DMS53 treated with DMSO at 0.1 percent for 48 hours (cell line): ENCODE results near the gene SULT4A1.
"Not testable (repeated sequence)": the region's sequence is repeated elsewhere in the genome, so short reads cannot be mapped to it uniquely, and the experiment has no call there.

Source experiments
- DNase-seq: peaks from one replicate; lab custom pipeline; 2025; ENCODE audit not compliant: unreplicated experiment; lab: John Stamatoyannopoulos, UW

The SULT4A1 gene

GRCh38 chr22:43862074-43862881 is at the start of gene SULT4A1:
Gene SULT4A1 (minus strand): TSS chr22:43862513. CDS start chr22:43862382, 131 bp downstream.
- peak; percentile 35 for DNase-seq

GRCh38 chr22:43911351-43911750 is 49.0 kb upstream of the SULT4A1 start:
- DNase-seq = no peak

- DNase-seq = peak; percentile 23
These were observed 47.9 kb upstream of the SULT4A1 start for GRCh38 chr22:43910178-43910695.

GRCh38 chr22:43909708-43910107 is 47.4 kb upstream of the SULT4A1 start:
- no peak for DNase-seq

- no peak for DNase-seq
These were observed 43.4 kb upstream of the SULT4A1 start for GRCh38 chr22:43905681-43906080.

GRCh38 chr22:43904412-43904811 is 42.1 kb upstream of the SULT4A1 start:
- DNase-seq = not testable (repeated sequence)

- DNase-seq = not testable (repeated sequence)
These were observed 40.7 kb upstream of the SULT4A1 start for GRCh38 chr22:43903033-43903432.

GRCh38 chr22:43901976-43902643 is 39.8 kb upstream of the SULT4A1 start:
- no peak for DNase-seq

- DNase-seq = no peak
These were observed 37.9 kb upstream of the SULT4A1 start for GRCh38 chr22:43900206-43900605.

GRCh38 chr22:43897751-43898261 is 35.5 kb upstream of the SULT4A1 start:
- no peak for DNase-seq

- DNase-seq = no peak
These were observed 33.8 kb upstream of the SULT4A1 start for GRCh38 chr22:43895986-43896645.

- DNase-seq = no peak
These were observed 31.8 kb upstream of the SULT4A1 start for GRCh38 chr22:43894122-43894521.

GRCh38 chr22:43893266-43893665 is 31.0 kb upstream of the SULT4A1 start:
- DNase-seq = no peak

- no peak for DNase-seq
These were observed 30.0 kb upstream of the SULT4A1 start for GRCh38 chr22:43892183-43892894.

- DNase-seq = peak; percentile 6
These were observed 29.3 kb upstream of the SULT4A1 start, which contains the start of gene PNPLA5 for GRCh38 chr22:43891360-43892182. Gene PNPLA5 (minus strand): TSS chr22:43892013. CDS start chr22:43891880, 133 bp downstream.

- DNase-seq = peak; percentile 9
These were observed 28.6 kb upstream of the SULT4A1 start for GRCh38 chr22:43890901-43891331.

GRCh38 chr22:43889860-43890253 is 27.5 kb upstream of the SULT4A1 start:
- DNase-seq = no peak

- DNase-seq = no peak
These were observed 27.0 kb upstream of the SULT4A1 start for GRCh38 chr22:43889201-43889859.

GRCh38 chr22:43888740-43889139 is 26.4 kb upstream of the SULT4A1 start:
- no peak for DNase-seq
